Right ventricle myocardium inferior (tissue), 1 donor: ENCODE data around the gene UNC80. TPM values are rescaled to one million over a fixed set of nuclear protein-coding genes. Genes with fewer than 3 reads are reported as not detected.
A peak's percentile ranks its signal among the peaks of the same experiment; 100 is the strongest.

ENCODE experiments used
- ATAC-seq: fragments of 200-7000 bp; cut with Tn5 transposase; one replicate; pipeline ENCODE4 v1.9.1; 2020; ENCODE audit warnings: mild to moderate bottlenecking, moderate library complexity
- DNase-seq: peaks from one replicate; pipeline ENCODE4 v3.0.0; 2021; ENCODE audit errors: missing footprints
- intact Hi-C: fragments of 100-400 bp; cut with DNase I; formaldehyde crosslinking; loops from one replicate; pipeline ENCODE4 v1.11.0; 2022
- total RNA-seq: library from RNA; stranded (reverse); fragmentation: NEBNext Ultra II Directional; extraction: Animal tissue kit (Norgen Biotek cat#: 25700); gene quantifications from one replicate; pipeline ENCODE4 v1.2.1, GENCODE V29; 2021
- donor health status: DM: no; HTN: yes; CAD: no; lungs with severe emphysema.

UNC80 gene
- total RNA-seq, 1 donor from 2014 or later = not detected

- no peak for DNase-seq
- intact Hi-C loops = loop anchor here (10.0 kb wide), 1 partner anchor 87 kb away; no protein-coding TSS in a partner anchor
- ATAC-seq = no peak
Measured at GRCh38 chr2:209988010-209988409, 216.4 kb downstream of the UNC80 start.

DNA sequence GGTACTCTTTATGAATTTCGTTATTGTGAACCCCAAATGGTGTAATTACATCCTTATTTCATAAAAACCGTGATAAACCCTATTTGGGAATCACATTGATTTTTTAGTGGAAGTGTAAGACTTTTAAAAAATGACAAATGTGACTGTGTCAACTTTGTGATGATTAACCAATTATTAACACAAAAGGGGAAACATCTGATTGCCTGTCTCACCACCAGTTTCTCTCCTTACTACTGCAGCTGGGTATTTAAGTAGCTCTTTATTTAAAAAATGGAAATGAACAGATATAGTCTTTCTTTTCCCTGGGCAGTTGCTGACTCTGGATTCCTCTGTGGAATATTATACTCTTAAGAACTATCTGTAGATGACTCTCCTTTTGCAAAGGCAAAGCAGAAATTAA is 219.2 kb downstream of the UNC80 start:
- DNase-seq (no peak), ATAC-seq (no peak)
- intact Hi-C loops = no loop called here

GRCh38 chr2:209993968-209994367 is 222.3 kb downstream of the UNC80 start:
- DNase-seq (no peak), ATAC-seq (no peak)
- intact Hi-C loops = no loop called here

DNA sequence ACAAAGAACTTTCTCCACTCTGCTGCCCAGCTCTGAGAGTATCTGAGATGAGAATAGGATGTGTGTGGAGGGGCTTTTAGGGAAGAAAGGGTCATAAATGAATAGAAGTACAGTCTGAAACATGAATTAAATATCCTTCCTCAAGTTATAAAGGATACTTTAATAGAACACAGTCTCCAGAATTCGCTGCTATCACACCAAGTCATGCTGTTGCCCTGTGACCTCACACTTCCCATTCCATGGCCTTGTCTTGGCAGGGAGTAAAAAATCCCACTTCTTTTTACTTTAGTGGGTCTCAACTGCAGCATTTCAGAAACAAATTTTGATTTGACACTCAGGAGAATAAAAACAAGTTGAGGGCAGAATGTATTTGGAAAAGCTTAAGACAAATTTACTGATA is 227.0 kb downstream of the UNC80 start:
- intact Hi-C loops = no loop called here

GRCh38 chr2:210000464-210001324 is 229.1 kb downstream of the UNC80 start:
- no peak for ATAC-seq
- DNase-seq = no peak
- intact Hi-C loops = no loop called here

More for the DNA sequence above, 227.0 kb downstream of the UNC80 start:
- no peak for ATAC-seq
- no peak for DNase-seq

DNA sequence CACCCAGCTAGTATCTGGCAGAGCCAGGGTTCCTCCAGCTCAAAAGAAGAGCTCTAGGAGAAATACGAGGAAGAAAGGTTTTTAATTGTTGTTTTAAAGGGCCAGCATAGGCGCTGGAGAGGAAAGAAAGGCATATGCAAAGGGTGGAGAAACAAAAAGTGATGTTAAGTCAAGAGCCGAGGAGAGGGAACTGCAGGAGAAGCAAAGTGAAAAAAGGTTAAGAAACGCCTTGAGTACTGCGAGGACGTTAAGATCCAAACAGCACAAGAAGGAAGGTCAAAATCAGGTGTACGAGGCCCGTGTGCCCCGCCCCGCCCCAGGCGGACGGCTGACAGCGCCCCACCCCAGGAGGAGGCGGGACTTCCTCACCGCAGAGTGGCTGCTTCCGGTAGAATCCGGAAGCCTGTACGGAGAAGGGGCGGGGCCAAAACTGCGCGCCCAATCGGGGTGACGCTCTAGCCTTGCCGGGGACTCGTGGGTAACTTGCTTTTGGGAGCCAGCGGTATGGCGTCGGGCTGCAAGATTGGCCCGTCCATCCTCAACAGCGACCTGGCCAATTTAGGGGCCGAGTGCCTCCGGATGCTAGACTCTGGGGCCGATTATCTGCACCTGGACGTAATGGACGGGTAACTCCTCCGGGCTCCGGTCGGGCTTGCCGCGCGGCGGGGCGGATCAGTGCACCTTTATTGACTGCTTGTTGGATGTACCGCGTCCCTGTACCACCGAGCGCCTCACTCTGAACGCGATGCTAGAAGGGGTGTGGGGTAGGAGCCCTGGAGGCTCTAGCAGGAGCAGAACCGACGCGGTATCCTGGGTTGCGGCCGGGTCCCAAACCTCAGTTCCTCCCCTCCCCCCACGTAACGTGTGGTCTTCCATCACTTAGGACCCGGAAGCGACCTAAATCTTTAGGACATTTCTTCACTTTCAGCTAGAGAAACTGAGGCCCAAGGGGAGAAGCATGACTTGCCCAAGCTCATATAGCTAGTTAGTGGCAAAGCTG is 230.8 kb downstream of the UNC80 start, which contains the start of gene RPE:
TSS of gene RPE (plus strand) at position 481 of the 1,000 bp plus-strand sequence. CDS start at position 505, 24 bp downstream.
- DNase-seq (peak; percentile 98), ATAC-seq (peak; percentile 100)
- intact Hi-C loops = loop anchor here (1.0 kb wide), 1 partner anchor 168 kb away; no protein-coding TSS in a partner anchor

DNA sequence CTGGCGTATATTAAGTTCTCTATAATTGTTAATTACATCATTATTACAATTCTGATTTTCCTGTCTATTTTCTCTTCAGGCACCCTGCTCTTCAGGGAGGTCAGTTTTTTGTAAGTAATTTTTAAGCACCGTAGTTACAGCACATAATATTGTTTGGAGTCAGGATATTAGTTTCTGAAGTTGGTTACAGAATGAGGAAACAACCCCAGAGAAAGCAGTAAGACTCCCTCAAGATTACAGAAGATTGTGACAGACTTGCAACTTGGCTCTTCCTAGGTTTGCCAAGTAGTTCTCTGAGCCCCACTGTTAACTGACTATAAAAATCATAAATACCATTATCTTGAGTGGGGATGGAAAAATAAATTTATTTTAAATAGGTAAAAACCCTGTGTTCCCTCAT is 231.7 kb downstream of the UNC80 start:
- ATAC-seq (no peak), DNase-seq (no peak)
- intact Hi-C loops = no loop called here

- ATAC-seq (no peak), DNase-seq (no peak)
- intact Hi-C loops = no loop called here
Measured at GRCh38 chr2:210004881-210005280, 233.2 kb downstream of the UNC80 start.

- intact Hi-C loops = no loop called here
- DNase-seq = no peak
- no peak for ATAC-seq
Measured at GRCh38 chr2:210007895-210008294, 236.3 kb downstream of the UNC80 start.

DNA sequence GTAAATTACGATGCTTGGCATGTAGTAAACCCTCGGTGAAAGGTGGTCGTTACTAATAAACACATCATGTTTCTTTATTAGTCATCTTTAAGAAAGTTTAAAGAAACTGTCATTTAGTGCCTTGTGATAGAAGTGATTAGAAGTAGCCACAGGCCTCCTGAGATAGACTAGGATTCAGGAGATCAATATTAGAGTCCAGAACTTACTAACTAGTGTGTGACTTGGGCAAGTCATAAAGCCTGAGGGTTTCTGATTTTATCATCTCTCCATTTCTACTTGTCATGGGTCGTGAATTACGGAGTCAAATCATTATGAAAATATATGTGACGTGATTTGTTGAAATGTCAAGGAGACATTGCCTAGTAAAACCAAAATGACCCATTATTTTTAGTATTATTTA is 237.5 kb downstream of the UNC80 start:
- no peak for ATAC-seq
- intact Hi-C loops = no loop called here

GRCh38 chr2:210009896-210010295 is 238.3 kb downstream of the UNC80 start:
- intact Hi-C loops = no loop called here
- DNase-seq (no peak), ATAC-seq (no peak)

More for the DNA sequence above, 237.5 kb downstream of the UNC80 start:
- no peak for DNase-seq

- DNase-seq (no peak), ATAC-seq (no peak)
- intact Hi-C loops = no loop called here
Measured at GRCh38 chr2:210020138-210020537, 248.5 kb downstream of the UNC80 start.

DNA sequence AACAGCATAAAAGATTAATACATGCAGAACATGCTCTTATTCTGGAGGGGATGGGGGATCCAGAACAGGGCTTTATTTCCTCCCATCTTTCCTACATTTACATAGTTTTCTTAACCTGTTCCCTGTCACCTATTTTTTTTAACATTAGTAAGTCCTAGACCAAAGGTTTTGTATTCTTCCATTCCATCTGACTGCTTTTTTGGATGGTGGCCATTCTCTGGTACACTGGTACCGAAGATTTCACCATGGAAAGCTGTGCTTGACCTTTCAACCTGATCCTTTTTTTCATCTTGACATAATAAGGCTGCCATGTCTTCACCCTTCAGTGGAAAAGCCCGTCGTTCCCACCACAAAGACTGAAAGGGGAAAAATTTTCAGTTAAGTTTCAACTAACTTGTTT is 251.2 kb downstream of the UNC80 start:
- intact Hi-C loops = no loop called here
- ATAC-seq (no peak), DNase-seq (no peak)

GRCh38 chr2:210027608-210028007 is 256.0 kb downstream of the UNC80 start:
- intact Hi-C loops = no loop called here
- no peak for DNase-seq
- no peak for ATAC-seq

- intact Hi-C loops = no loop called here
- DNase-seq (no peak), ATAC-seq (no peak)
Measured at GRCh38 chr2:210028178-210028577, 256.5 kb downstream of the UNC80 start.

DNA sequence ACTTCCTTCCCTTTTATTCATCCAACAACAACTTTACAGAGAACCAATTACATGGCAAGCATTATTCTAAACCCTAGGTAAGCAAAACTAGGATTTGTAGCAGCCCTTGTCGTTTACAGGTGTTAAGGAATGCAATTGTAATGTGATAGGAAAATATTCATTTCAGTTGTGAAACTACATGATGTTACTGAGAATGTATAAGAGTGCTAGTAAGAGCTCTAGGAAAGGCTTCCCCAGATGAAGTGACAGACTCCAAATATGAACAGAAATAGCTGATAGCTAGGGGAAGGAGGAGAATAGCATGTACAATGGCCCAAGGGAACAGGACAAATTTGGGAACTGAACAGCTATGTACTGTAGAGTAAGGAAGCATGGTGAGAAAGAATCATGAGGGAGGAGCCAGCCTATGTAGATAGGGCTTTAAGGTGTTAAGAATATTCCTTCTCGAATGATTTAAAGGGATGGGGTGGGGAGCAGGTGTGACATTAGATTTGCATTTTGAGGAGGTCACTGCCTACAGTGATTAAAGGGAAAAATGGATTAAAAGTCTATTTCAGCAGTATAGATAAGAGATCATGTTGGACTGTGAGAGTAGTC is 262.6 kb downstream of the UNC80 start:
- no peak for DNase-seq
- no peak for ATAC-seq
- intact Hi-C loops = no loop called here

DNA sequence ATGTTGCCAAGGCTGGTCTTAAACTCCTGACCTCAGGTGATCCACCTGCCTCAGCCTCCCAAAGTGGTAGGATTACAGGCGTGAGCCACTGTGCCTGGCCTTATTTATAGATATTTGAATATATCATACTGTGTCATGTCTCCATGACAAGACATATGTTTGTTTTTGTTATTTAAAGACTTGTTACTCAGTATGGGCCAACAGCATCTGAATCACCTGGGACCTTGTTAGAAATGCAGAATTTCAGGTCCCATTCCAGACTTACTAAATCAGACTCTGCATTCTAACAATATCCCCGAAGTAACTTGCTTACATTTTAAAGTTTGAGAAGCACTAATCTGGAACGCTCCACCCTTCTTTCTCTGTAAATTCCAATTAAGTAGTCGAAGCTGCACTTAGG is 264.0 kb downstream of the UNC80 start:
- intact Hi-C loops = no loop called here
- DNase-seq = no peak
- ATAC-seq = no peak

- no peak for ATAC-seq
- DNase-seq = no peak
- intact Hi-C loops = no loop called here
Measured at GRCh38 chr2:210038078-210038477, 266.4 kb downstream of the UNC80 start.
